GM12878 (cell line): ENCODE results near the gene VMO1.

Source experiments
- ATF7 ChIP-seq: fragments of 450-650 bp; IDR thresholded peaks from 2 replicates; pipeline ENCODE4 v1.6.1; 2016; ENCODE audit warnings: low read depth, mild to moderate bottlenecking
- CBX5 ChIP-seq: sonication (generic); IDR thresholded peaks from 2 replicates; pipeline ENCODE4 v1.6.1; 2016; ENCODE audit warnings: low read depth, moderate library complexity, mild to moderate bottlenecking, inconsistent platforms
- POLR2A ChIP-seq: IDR thresholded peaks from 2 replicates; pipeline ENCODE4 v1.6.1; 2011; ENCODE audit warnings: low read depth, mild to moderate bottlenecking, low read length
- POU2F2 ChIP-seq: IDR thresholded peaks from 3 replicates; pipeline ENCODE4 v1.6.1; 2011; ENCODE audit warnings: low read depth, mild to moderate bottlenecking, low read length, borderline replicate concordance
- RELA ChIP-seq: fragments of 450-650 bp; IDR thresholded peaks from 2 replicates; pipeline ENCODE4 v1.8.0; 2014; ENCODE audit warnings: borderline replicate concordance; ENCODE audit not compliant: partially characterized antibody
- SPI1 ChIP-seq: IDR thresholded peaks from 2 replicates; pipeline ENCODE4 v1.6.1; 2011; ENCODE audit warnings: low read depth, mild to moderate bottlenecking, low read length, moderate library complexity, borderline replicate concordance; ENCODE audit not compliant: insufficient read depth
- TAF1 ChIP-seq: IDR thresholded peaks from 2 replicates; pipeline ENCODE4 v1.6.1; 2011; ENCODE audit warnings: mild to moderate bottlenecking, low read depth, low read length, borderline replicate concordance
- TCF12 ChIP-seq: IDR thresholded peaks from 2 replicates; pipeline ENCODE4 v1.6.1; 2011; ENCODE audit warnings: low read depth, mild to moderate bottlenecking, low read length
- ZNF274 ChIP-seq: IDR thresholded peaks from one replicate; pipeline ENCODE4 v1.8.0; 2011; ENCODE audit not compliant: insufficient read length, insufficient read depth
- TF ChIP-seq, protein P1 (sequence below), 3 experiments: IDR thresholded peaks in 2 of 3; conservative IDR thresholded peaks in 1 of 3; 2 replicates each; pipeline ENCODE4 v1.5.1; 2011; ENCODE audit warnings: low read depth in 3 of 3, low read length in 3 of 3, mild to moderate bottlenecking in 3 of 3, control low read depth in 2 of 3, moderate library complexity in 2 of 3, inconsistent platforms in 1 of 3, mixed read lengths in 1 of 3; ENCODE audit not compliant: control insufficient read depth in 2 of 3, insufficient read depth in 1 of 3; ENCODE audit errors: extremely low read depth in 1 of 3
- TF ChIP-seq, protein P2 (sequence below): IDR thresholded peaks from 2 replicates; pipeline ENCODE4 v1.6.1; 2012; ENCODE audit warnings: low read length, inconsistent platforms
- TF ChIP-seq, protein P3 (sequence below): fragments of 450-650 bp; IDR thresholded peaks from 2 replicates; pipeline ENCODE4 v1.6.1; 2017; ENCODE audit warnings: mild to moderate bottlenecking, moderate library complexity
- TF ChIP-seq, protein P4 (sequence below): fragments of 450-650 bp; IDR thresholded peaks from 2 replicates; pipeline ENCODE4 v1.6.1; 2017; ENCODE audit warnings: antibody characterized with exemption, mild to moderate bottlenecking, moderate library complexity

DNA sequence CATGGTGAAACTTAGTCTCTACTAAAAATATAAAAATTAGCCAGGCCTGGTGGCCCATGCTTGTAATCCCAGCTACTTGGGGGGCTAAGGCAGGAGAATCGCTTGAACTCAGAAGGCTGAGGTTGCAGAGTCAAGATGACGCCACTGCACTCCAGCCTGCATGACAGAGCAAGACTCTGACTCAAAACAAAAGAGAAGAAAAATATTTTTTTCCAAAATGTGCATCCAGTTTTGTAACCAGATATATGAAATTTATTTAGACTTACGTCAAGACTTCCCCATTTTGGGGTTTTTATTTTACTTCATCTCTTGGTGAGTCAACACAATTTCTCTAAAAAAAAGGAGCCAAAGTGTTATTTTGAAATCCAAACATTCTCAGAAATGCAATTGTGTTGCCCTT is 20.0 kb downstream of the VMO1 start:
- TF ChIP-seq ATF7 (no peak), TCF12 (no peak), ZNF274 (no peak), POLR2A (no peak), POU2F2 (no peak), TAF1 (no peak), CBX5 (no peak), RELA (no peak), SPI1 (no peak)
- TF ChIP-seq, protein P1, sequence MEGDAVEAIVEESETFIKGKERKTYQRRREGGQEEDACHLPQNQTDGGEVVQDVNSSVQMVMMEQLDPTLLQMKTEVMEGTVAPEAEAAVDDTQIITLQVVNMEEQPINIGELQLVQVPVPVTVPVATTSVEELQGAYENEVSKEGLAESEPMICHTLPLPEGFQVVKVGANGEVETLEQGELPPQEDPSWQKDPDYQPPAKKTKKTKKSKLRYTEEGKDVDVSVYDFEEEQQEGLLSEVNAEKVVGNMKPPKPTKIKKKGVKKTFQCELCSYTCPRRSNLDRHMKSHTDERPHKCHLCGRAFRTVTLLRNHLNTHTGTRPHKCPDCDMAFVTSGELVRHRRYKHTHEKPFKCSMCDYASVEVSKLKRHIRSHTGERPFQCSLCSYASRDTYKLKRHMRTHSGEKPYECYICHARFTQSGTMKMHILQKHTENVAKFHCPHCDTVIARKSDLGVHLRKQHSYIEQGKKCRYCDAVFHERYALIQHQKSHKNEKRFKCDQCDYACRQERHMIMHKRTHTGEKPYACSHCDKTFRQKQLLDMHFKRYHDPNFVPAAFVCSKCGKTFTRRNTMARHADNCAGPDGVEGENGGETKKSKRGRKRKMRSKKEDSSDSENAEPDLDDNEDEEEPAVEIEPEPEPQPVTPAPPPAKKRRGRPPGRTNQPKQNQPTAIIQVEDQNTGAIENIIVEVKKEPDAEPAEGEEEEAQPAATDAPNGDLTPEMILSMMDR (IDR thresholded peaks at IDR 0.05 in 2 of 3, conservative IDR thresholded peaks at IDR 0.05 in 1 of 3; ENCODE audit: control insufficient read depth in 2 of 3, extremely low read depth in 1 of 3, insufficient read depth in 1 of 3, low read depth in 3 of 3, low read length in 3 of 3), result no peak
- TF ChIP-seq, protein P2, sequence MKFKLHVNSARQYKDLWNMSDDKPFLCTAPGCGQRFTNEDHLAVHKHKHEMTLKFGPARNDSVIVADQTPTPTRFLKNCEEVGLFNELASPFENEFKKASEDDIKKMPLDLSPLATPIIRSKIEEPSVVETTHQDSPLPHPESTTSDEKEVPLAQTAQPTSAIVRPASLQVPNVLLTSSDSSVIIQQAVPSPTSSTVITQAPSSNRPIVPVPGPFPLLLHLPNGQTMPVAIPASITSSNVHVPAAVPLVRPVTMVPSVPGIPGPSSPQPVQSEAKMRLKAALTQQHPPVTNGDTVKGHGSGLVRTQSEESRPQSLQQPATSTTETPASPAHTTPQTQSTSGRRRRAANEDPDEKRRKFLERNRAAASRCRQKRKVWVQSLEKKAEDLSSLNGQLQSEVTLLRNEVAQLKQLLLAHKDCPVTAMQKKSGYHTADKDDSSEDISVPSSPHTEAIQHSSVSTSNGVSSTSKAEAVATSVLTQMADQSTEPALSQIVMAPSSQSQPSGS, result no peak
- TF ChIP-seq, protein P3, sequence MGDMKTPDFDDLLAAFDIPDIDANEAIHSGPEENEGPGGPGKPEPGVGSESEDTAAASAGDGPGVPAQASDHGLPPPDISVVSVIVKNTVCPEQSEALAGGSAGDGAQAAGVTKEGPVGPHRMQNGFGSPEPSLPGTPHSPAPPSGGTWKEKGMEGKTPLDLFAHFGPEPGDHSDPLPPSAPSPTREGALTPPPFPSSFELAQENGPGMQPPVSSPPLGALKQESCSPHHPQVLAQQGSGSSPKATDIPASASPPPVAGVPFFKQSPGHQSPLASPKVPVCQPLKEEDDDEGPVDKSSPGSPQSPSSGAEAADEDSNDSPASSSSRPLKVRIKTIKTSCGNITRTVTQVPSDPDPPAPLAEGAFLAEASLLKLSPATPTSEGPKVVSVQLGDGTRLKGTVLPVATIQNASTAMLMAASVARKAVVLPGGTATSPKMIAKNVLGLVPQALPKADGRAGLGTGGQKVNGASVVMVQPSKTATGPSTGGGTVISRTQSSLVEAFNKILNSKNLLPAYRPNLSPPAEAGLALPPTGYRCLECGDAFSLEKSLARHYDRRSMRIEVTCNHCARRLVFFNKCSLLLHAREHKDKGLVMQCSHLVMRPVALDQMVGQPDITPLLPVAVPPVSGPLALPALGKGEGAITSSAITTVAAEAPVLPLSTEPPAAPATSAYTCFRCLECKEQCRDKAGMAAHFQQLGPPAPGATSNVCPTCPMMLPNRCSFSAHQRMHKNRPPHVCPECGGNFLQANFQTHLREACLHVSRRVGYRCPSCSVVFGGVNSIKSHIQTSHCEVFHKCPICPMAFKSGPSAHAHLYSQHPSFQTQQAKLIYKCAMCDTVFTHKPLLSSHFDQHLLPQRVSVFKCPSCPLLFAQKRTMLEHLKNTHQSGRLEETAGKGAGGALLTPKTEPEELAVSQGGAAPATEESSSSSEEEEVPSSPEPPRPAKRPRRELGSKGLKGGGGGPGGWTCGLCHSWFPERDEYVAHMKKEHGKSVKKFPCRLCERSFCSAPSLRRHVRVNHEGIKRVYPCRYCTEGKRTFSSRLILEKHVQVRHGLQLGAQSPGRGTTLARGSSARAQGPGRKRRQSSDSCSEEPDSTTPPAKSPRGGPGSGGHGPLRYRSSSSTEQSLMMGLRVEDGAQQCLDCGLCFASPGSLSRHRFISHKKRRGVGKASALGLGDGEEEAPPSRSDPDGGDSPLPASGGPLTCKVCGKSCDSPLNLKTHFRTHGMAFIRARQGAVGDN, result no peak
- TF ChIP-seq, protein P4, sequence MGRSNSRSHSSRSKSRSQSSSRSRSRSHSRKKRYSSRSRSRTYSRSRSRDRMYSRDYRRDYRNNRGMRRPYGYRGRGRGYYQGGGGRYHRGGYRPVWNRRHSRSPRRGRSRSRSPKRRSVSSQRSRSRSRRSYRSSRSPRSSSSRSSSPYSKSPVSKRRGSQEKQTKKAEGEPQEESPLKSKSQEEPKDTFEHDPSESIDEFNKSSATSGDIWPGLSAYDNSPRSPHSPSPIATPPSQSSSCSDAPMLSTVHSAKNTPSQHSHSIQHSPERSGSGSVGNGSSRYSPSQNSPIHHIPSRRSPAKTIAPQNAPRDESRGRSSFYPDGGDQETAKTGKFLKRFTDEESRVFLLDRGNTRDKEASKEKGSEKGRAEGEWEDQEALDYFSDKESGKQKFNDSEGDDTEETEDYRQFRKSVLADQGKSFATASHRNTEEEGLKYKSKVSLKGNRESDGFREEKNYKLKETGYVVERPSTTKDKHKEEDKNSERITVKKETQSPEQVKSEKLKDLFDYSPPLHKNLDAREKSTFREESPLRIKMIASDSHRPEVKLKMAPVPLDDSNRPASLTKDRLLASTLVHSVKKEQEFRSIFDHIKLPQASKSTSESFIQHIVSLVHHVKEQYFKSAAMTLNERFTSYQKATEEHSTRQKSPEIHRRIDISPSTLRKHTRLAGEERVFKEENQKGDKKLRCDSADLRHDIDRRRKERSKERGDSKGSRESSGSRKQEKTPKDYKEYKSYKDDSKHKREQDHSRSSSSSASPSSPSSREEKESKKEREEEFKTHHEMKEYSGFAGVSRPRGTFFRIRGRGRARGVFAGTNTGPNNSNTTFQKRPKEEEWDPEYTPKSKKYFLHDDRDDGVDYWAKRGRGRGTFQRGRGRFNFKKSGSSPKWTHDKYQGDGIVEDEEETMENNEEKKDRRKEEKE, result no peak
